Measurements from ENCODE around the gene NQO2. TPM values are rescaled to one million over a fixed set of nuclear protein-coding genes. Genes with fewer than 3 reads are reported as not detected.

Gene NQO2
- total and polyA plus RNA-seq, 2 of the 13 experiments (the other 11 are each of a cell fraction or from before 2014, with no cell fraction given) = 32.2 to 56.5 TPM

GRCh38 chr6:2971420-2972218 is 28.1 kb upstream of the NQO2 start, which contains the start of gene SERPINB6 (continued):
- TF ChIP-seq ZNF691 (CRISPR knock-in tag; IDR thresholded peaks at IDR 0.05; ENCODE audit: borderline replicate concordance, low read depth) = peak; percentile 77; the same call in 1 of the 2 replicates
- no peak for TF ChIP-seq TOPORS (CRISPR knock-in tag; IDR thresholded peaks at IDR 0.05)
- TF ChIP-seq ERF (CRISPR knock-in tag; IDR thresholded peaks at IDR 0.05) = peak; percentile 44; the same call in 1 of the 2 replicates
- peak; percentile 71; the same call in 1 of the 2 replicates for TF ChIP-seq ZNF609 (CRISPR knock-in tag; IDR thresholded peaks at IDR 0.05; ENCODE audit: borderline replicate concordance)
- 0 out of 2 replicates have a peak, but pooled peaks have one; percentile 38 for TF ChIP-seq ZNF484 (CRISPR knock-in tag; IDR thresholded peaks at IDR 0.05; ENCODE audit: borderline replicate concordance, low read depth)
- TF ChIP-seq ZNF225 (CRISPR knock-in tag; IDR thresholded peaks at IDR 0.05) = no peak
- peak; percentile 83 for TF ChIP-seq NAIF1 (CRISPR knock-in tag; IDR thresholded peaks at IDR 0.05; ENCODE audit: borderline replicate concordance)
- TF ChIP-seq ZNF589 (CRISPR knock-in tag; conservative IDR thresholded peaks at IDR 0.05) = no peak
- no peak for TF ChIP-seq SP2 (CRISPR knock-in tag; IDR thresholded peaks at IDR 0.05)
- TF ChIP-seq ZNF333 (CRISPR knock-in tag; IDR thresholded peaks at IDR 0.05; ENCODE audit: borderline replicate concordance) = peak; percentile 97; the same call in 1 of the 2 replicates
- no peak for TF ChIP-seq SYNCRIP (IDR thresholded peaks at IDR 0.05; ENCODE audit: insufficient read depth, low read depth, low read length)
- peak; percentile 84; the same call in 1 of the 2 replicates for TF ChIP-seq ZNF670 (CRISPR knock-in tag; IDR thresholded peaks at IDR 0.05; ENCODE audit: borderline replicate concordance)
- no peak for TF ChIP-seq TOE1 (CRISPR knock-in tag; IDR thresholded peaks at IDR 0.05)
- TF ChIP-seq KMT2B (CRISPR knock-in tag; IDR thresholded peaks at IDR 0.05) = peak; percentile 66; the same call in 1 of the 2 replicates
- TF ChIP-seq ZNF800 (CRISPR knock-in tag; IDR thresholded peaks at IDR 0.05) = no peak
- 0 out of 2 replicates have a peak, but pooled peaks have one; percentile 34 for TF ChIP-seq ZIK1 (CRISPR knock-in tag; IDR thresholded peaks at IDR 0.05; ENCODE audit: borderline replicate concordance, low read depth)
- peak; percentile 52; the same call in 1 of the 2 replicates for TF ChIP-seq ZNF580 (CRISPR knock-in tag; IDR thresholded peaks at IDR 0.05; ENCODE audit: borderline replicate concordance, low read depth)
- TF ChIP-seq CEBPB (IDR thresholded peaks at IDR 0.05; ENCODE audit: borderline replicate concordance, low read depth, low read length) = no peak
- no peak for TF ChIP-seq RCOR2 (CRISPR knock-in tag; IDR thresholded peaks at IDR 0.05)
